Measurements from ENCODE around the gene CELA3A.

DNA sequence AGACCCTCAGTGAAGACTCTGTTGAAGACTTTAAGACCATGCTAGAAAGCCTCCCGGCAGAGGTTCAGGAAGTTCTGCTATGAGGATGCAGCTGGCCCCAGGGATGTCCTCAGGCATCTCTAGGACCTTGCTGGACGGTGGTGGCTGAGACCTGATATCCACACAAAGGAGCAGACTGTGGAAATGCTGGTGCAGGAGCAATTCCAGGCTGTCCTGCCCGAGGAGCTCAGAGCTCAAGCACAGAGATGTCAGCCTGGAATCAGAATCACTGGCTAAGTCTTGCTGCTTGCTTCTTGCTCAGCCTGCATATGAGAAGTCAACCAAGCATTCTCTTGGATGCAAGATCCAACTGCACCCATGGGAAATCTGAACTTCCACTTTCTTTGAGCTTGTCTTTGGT, 29.0 kb downstream of the CELA3A start:
- no peak for TF ChIP-seq FOXP2 (optimal IDR thresholded peaks at IDR 0.05; ENCODE audit: borderline replicate concordance, extremely low read depth, extremely low read length, insufficient read depth)
- no peak for TF ChIP-seq SIN3A (IDR thresholded peaks at IDR 0.05; ENCODE audit: borderline replicate concordance, insufficient read depth, low read length)
- TF ChIP-seq POLR2AphosphoS5 (IDR thresholded peaks at IDR 0.05; ENCODE audit: low read depth, low read length): no peak
